Stimulated activated CD8-positive, alpha-beta memory T cell treated with anti-CD3 and anti-CD28 coated beads, Interleukin-4, amount 100 ng/mL, for 48 hours (primary cell): ENCODE measurements around the gene MBD5.

Experiments
- DNase-seq: peaks from one replicate; pipeline ENCODE4 v3.0.0-alpha.2; 2020

The MBD5 gene

GRCh38 chr2:148490840-148491439 is 470.0 kb downstream of the MBD5 start:
- no peak for DNase-seq

- no peak for DNase-seq
These were observed 473.1 kb downstream of the MBD5 start for GRCh38 chr2:148493822-148494563.

GRCh38 chr2:148495586-148495985 is 474.7 kb downstream of the MBD5 start:
- DNase-seq = no peak

GRCh38 chr2:148501545-148501944 is 480.7 kb downstream of the MBD5 start:
- no peak for DNase-seq

GRCh38 chr2:148503516-148503915 is 482.6 kb downstream of the MBD5 start:
- DNase-seq = no peak

GRCh38 chr2:148507970-148508369 is 487.1 kb downstream of the MBD5 start:
- DNase-seq = no peak

GRCh38 chr2:148508878-148509287 is 488.0 kb downstream of the MBD5 start:
- DNase-seq = no peak

GRCh38 chr2:148509288-148509902 is 488.5 kb downstream of the MBD5 start:
- peak; percentile 89 for DNase-seq

- DNase-seq = no peak
These were observed 491.0 kb downstream of the MBD5 start for GRCh38 chr2:148511883-148512282.

- no peak for DNase-seq
These were observed 491.6 kb downstream of the MBD5 start for GRCh38 chr2:148512501-148512900.

- no peak for DNase-seq
These were observed 492.5 kb downstream of the MBD5 start for GRCh38 chr2:148513427-148513826.

- no peak for DNase-seq
These were observed 494.2 kb downstream of the MBD5 start for GRCh38 chr2:148515120-148515519.

GRCh38 chr2:148515976-148516375 is 495.1 kb downstream of the MBD5 start:
- DNase-seq = no peak

GRCh38 chr2:148517296-148517695 is 496.4 kb downstream of the MBD5 start:
- no peak for DNase-seq

GRCh38 chr2:148517822-148518221 is 496.9 kb downstream of the MBD5 start:
- no peak for DNase-seq

GRCh38 chr2:148519013-148519412 is 498.1 kb downstream of the MBD5 start:
- DNase-seq = no peak

- no peak for DNase-seq
These were observed 500.3 kb downstream of the MBD5 start for GRCh38 chr2:148521181-148521580.

- DNase-seq = no peak
These were observed 502.4 kb downstream of the MBD5 start for GRCh38 chr2:148523315-148523714.

GRCh38 chr2:148524519-148524919 is 503.6 kb downstream of the MBD5 start:
- DNase-seq = peak; percentile 51

GRCh38 chr2:148525130-148525529 is 504.2 kb downstream of the MBD5 start:
- no peak for DNase-seq

- DNase-seq = no peak
These were observed 505.8 kb downstream of the MBD5 start for GRCh38 chr2:148526509-148527346.

- DNase-seq = peak; percentile 49
These were observed 506.8 kb downstream of the MBD5 start for GRCh38 chr2:148527488-148528340.
